ENCODE data around the gene PLA2G3. TPM values are rescaled to one million over a fixed set of nuclear protein-coding genes. Genes with fewer than 3 reads are reported as not detected.
A peak's percentile ranks its signal among the peaks of the same experiment; 100 is the strongest.

Gene PLA2G3
- total and polyA plus RNA-seq, 8 donors, result 0.06 to 9.9 (median 0.17) TPM; not detected in 1

DNA sequence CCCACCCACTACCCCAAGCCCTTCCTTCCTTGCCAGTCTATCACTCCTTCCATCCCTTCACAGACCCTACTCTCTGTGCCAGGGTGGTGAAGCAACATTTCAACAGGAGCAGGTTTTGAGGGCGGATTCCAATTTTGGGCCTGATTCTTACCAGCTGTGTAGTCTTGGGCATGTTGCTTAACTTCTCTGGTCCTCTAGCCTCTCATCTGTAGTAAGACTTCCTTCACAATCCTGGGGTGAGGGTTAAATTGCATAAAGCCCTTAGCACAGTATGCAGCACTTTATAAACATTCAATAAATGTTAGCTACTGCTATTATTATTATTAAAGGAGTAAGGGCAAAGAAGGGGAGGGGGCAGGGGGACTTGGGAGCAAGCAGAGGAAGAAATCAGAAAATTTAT lies 14.7 kb upstream of the PLA2G3 start:
- H3K4me3 ChIP-seq, result no peak overlapping the region
- ATAC-seq, result no peak
- TF ChIP-seq CTCF (IDR thresholded peaks at IDR 0.05), result no peak
- intact Hi-C loops (cut with DNase I), result no loop called here
- no peak for DNase-seq
- no peaks in the 10 kb centered on the region for H3K27me3 ChIP-seq
- H3K9me3 ChIP-seq, result no peaks in the 10 kb centered on the region
- no peaks in the 10 kb centered on the region for H3K4me1 ChIP-seq
- H3K36me3 ChIP-seq, result no peaks in the 10 kb centered on the region
- peak overlapping the region in 1 of 2 donors; percentile 33 for H3K27ac ChIP-seq

GRCh38 chr22:31153357-31153756 lies 13.0 kb upstream of the PLA2G3 start:
- no peaks in the 10 kb centered on the region for H3K9me3 ChIP-seq
- H3K4me3 ChIP-seq, result no peak overlapping the region
- DNase-seq (no peak), ATAC-seq (no peak)
- H3K27me3 ChIP-seq, result no peaks in the 10 kb centered on the region
- H3K27ac ChIP-seq, result no peak overlapping the region
- no peak for TF ChIP-seq CTCF (IDR thresholded peaks at IDR 0.05)
- no peaks in the 10 kb centered on the region for H3K4me1 ChIP-seq
- intact Hi-C loops (cut with DNase I), result no loop called here
- H3K36me3 ChIP-seq, result no peaks in the 10 kb centered on the region

DNA sequence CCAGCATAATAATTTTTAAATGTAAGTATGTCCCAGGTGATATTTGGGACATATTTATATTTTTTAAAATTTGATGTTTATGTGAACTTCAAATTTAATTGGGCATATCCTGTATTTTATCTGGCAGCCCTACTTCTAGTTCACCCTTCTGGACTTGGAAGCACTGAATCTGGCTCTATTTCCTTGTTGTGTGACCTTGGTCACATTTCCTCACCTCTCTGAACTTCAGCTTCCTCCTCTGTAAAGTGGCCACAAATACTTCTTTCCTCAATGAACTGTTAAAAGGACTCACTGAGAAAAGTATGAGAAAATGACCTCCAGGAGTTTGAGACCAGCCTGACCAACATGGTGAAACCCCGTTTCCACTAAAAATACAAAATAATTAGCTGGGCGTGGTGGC lies 11.6 kb upstream of the PLA2G3 start:
- no peaks in the 10 kb centered on the region for H3K4me1 ChIP-seq
- ATAC-seq (no peak), DNase-seq (no peak)
- no peaks in the 10 kb centered on the region for H3K27me3 ChIP-seq
- TF ChIP-seq CTCF (IDR thresholded peaks at IDR 0.05), result no peak
- H3K4me3 ChIP-seq, result no peak overlapping the region
- H3K9me3 ChIP-seq, result peaks cover 0 to 7% of the 10 kb centered on the region in 2 donors
- H3K27ac ChIP-seq, result no peak overlapping the region
- no peaks in the 10 kb centered on the region for H3K36me3 ChIP-seq
- intact Hi-C loops (cut with DNase I), result no loop called here

DNA sequence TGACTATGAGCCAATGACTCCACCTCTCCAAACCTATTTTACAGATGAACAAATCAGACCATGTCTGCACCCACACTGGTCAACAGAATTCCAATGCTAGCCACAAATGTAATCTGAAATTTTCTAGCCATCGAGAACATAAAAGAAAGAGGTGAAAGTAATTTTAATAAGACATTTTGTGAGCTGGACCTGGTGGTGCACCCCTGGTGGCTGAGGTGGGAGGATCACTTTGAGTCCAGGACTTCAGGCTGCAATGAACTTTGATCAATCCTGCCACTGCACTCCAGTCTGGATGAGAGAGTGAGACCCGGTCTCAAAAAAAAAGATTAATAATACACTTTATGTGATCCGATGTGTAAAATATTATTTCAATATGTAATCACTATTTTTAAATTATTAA lies 10.3 kb upstream of the PLA2G3 start:
- intact Hi-C loops (cut with DNase I), result no loop called here

GRCh38 chr22:31148953-31149627 lies 8.8 kb upstream of the PLA2G3 start:
- no peaks in the 10 kb centered on the region for H3K4me1 ChIP-seq
- H3K27ac ChIP-seq, result no peak overlapping the region
- H3K9me3 ChIP-seq, result peaks cover 0 to 7% of the 10 kb centered on the region in 2 donors
- ATAC-seq, result peak; percentile 99
- peak; percentile 78 to 85 for TF ChIP-seq CTCF (IDR thresholded peaks at IDR 0.05)
- no peak overlapping the region for H3K4me3 ChIP-seq
- intact Hi-C loops (cut with DNase I), result no loop called here
- no peaks in the 10 kb centered on the region for H3K27me3 ChIP-seq
- DNase-seq, result peak in 3 of 4 donors; percentile 39 to 77 (median 65)
- no peaks in the 10 kb centered on the region for H3K36me3 ChIP-seq

More for the DNA sequence above, 10.3 kb upstream of the PLA2G3 start:
- no peaks in the 10 kb centered on the region for H3K36me3 ChIP-seq
- H3K4me3 ChIP-seq, result no peak overlapping the region
- H3K4me1 ChIP-seq, result no peaks in the 10 kb centered on the region
- no peak overlapping the region for H3K27ac ChIP-seq
- peaks cover 0 to 7% of the 10 kb centered on the region in 2 donors for H3K9me3 ChIP-seq
- no peak for DNase-seq
- H3K27me3 ChIP-seq, result no peaks in the 10 kb centered on the region
- ATAC-seq, result no peak
- no peak for TF ChIP-seq CTCF (IDR thresholded peaks at IDR 0.05)
